Stomach (tissue), 9 donors: ENCODE measurements around the gene ZP4. TPM values are rescaled to one million over a fixed set of nuclear protein-coding genes. Genes with fewer than 3 reads are reported as not detected.

ENCODE experiments used
- DNase-seq, 2 donors: peaks; one replicate each; pipeline versions ENCODE4 v3.0.0 to v3.0.0-alpha.2; 2013 to 2019
- H3K27ac ChIP-seq, 5 donors: fragments of 200-600 bp in 4 of 5; sonication (generic) in 4 of 5; one replicate each; pipeline ENCODE4 v1.5.1; 2013 to 2019; ENCODE audit warnings: mild to moderate bottlenecking in 1 of 5, moderate library complexity in 1 of 5
- H3K27me3 ChIP-seq, 3 donors: fragments of 200-600 bp; sonication (generic); one replicate each; pipeline ENCODE4 v1.5.1; 2017 to 2019; ENCODE audit warnings: mixed run types in 1 of 3
- H3K36me3 ChIP-seq, 4 donors: fragments of 200-600 bp; sonication (generic); 1 replicate in 3 of 4; 2 replicates in 1 of 4; pipeline ENCODE4 v1.5.1; 2016 to 2019
- H3K4me1 ChIP-seq, 4 donors: fragments of 200-600 bp; sonication (generic); one replicate each; pipeline ENCODE4 v1.5.1; 2016 to 2019
- H3K4me3 ChIP-seq, 4 donors: fragments of 200-600 bp; sonication (generic) in 3 of 4; one replicate each; pipeline ENCODE4 v1.5.1; 2016 to 2019; ENCODE audit warnings: mild to moderate bottlenecking in 1 of 4
- H3K9me3 ChIP-seq, 4 donors: fragments of 200-600 bp; sonication (generic); one replicate each; pipeline ENCODE4 v1.5.1; 2016 to 2019
- CTCF ChIP-seq, 7 experiments: fragments of 450-650 bp in 4 of 7; fragments of 200-600 bp in 3 of 7; sonication (generic) in 3 of 7; IDR thresholded peaks; one replicate each; pipeline ENCODE4 v1.5.1; 2016 to 2019; ENCODE audit warnings: antibody characterized with exemption in 7 of 7, control low read depth in 2 of 7, mild to moderate bottlenecking in 1 of 7
- EP300 ChIP-seq: sonication (generic); formaldehyde crosslinking; IDR thresholded peaks from one replicate; pipeline ENCODE4 v1.6.1; 2017; ENCODE audit warnings: antibody characterized with exemption
- POLR2A ChIP-seq, 4 donors: fragments of 450-650 bp; IDR thresholded peaks; one replicate each; pipeline ENCODE4 v1.6.1; 2016; ENCODE audit warnings: antibody characterized with exemption in 4 of 4, control low read depth in 2 of 4, mild to moderate bottlenecking in 1 of 4, moderate library complexity in 1 of 4
- POLR2AphosphoS5 ChIP-seq, 3 donors: sonication (generic); formaldehyde crosslinking; IDR thresholded peaks; one replicate each; pipeline ENCODE4 v1.6.1; 2016; ENCODE audit warnings: antibody characterized with exemption in 3 of 3
- WGBS, 5 donors: extraction: QIAGEN DNeasy Blood & Tissue Kit in 3 of 5; methylation state at CpG; one replicate each; pipeline versions ENCODE4 v1.1.5 to v1.1.7; 2013 to 2018; 5-methylcytosine and 5-hydroxymethylcytosine counted together
- intact Hi-C: fragments of 100-400 bp; cut with DNase I; formaldehyde crosslinking; loops from one replicate; pipeline ENCODE4 v1.15.1; 2023; ENCODE audit warnings: low total_unique reads
- polyA plus RNA-seq, 3 donors: library from polyadenylated mRNA; stranded (reverse); fragments of 200-250 nt; gene quantifications; one replicate each; pipeline ENCODE4 v1.2.3, GENCODE V29; 2013
- total RNA-seq, 5 donors: library from RNA; depleted of rRNA; stranded (reverse); fragments of >200 nt; gene quantifications; one replicate each; pipeline versions ENCODE4 v1.1.0 to v1.2.3, GENCODE V29; 2014 to 2016
- donor health status: healthy with polysubstance abuse.
- donor health status: Bipolar disorder and iron deficiency.
- donor health status: healthy.

ZP4 gene
- total and polyA plus RNA-seq, 8 donors: not detected

GRCh38 chr1:237867380-237867888 lies 23.3 kb downstream of the ZP4 start:
- 59 to 79% (median 75%) methylated on average over 1 of the region's 1 CpG for WGBS, 5 donors
- H3K27me3 ChIP-seq: no peaks in the 10 kb centered on the region
- peaks cover 0 to 10% (median 5%) of the 10 kb centered on the region in 4 donors for H3K4me1 ChIP-seq
- H3K27ac ChIP-seq: no peak overlapping the region
- no peak for DNase-seq
- no peak overlapping the region for H3K4me3 ChIP-seq
- no peaks in the 10 kb centered on the region for H3K9me3 ChIP-seq
- intact Hi-C loops: no loop called here
- TF ChIP-seq CTCF (IDR thresholded peaks at IDR 0.05) (no peak), POLR2A (IDR thresholded peaks at IDR 0.05) (no peak)
- H3K36me3 ChIP-seq: no peaks in the 10 kb centered on the region

GRCh38 chr1:237864338-237865244 lies 26.1 kb downstream of the ZP4 start:
- Histone ChIP-seq H3K27ac (no peak overlapping the region), H3K27me3 (no peaks in the 10 kb centered on the region), H3K9me3 (no peaks in the 10 kb centered on the region), H3K36me3 (no peaks in the 10 kb centered on the region), H3K4me3 (peak overlapping the region in 1 of 4 donors; percentile 1), H3K4me1 (peaks cover 0 to 10% (median 5%) of the 10 kb centered on the region in 4 donors)
- peak; percentile 78 to 87 for DNase-seq
- 10 to 29% (median 14%) methylated on average over 18 to 25 of the region's 25 CpGs for WGBS, 5 donors
- intact Hi-C loops: no loop called here
- TF ChIP-seq POLR2A (IDR thresholded peaks at IDR 0.05) (no peak), EP300 (no peak), POLR2AphosphoS5 (IDR thresholded peaks at IDR 0.05) (peak in 1 of 3 donors; percentile 56), CTCF (IDR thresholded peaks at IDR 0.05) (peak in 5 of 7 experiments; percentile 64 to 80 (median 76))

GRCh38 chr1:237863234-237863633 lies 27.5 kb downstream of the ZP4 start:
- intact Hi-C loops: no loop called here
- 80 to 93% (median 89%) methylated on average over 2 of the region's 2 CpGs for WGBS, 5 donors
- Histone ChIP-seq H3K27ac (no peak overlapping the region), H3K27me3 (no peaks in the 10 kb centered on the region), H3K9me3 (no peaks in the 10 kb centered on the region), H3K36me3 (no peaks in the 10 kb centered on the region), H3K4me1 (peaks cover 0 to 9% (median 4%) of the 10 kb centered on the region in 4 donors), H3K4me3 (no peak overlapping the region)
- no peak for TF ChIP-seq POLR2A (IDR thresholded peaks at IDR 0.05)
- TF ChIP-seq POLR2AphosphoS5 (IDR thresholded peaks at IDR 0.05): no peak
- DNase-seq: no peak

- no peak overlapping the region for H3K4me3 ChIP-seq
- H3K27ac ChIP-seq: no peak overlapping the region
- no peak for TF ChIP-seq CTCF (IDR thresholded peaks at IDR 0.05)
- TF ChIP-seq EP300: no peak
- no peak for TF ChIP-seq POLR2AphosphoS5 (IDR thresholded peaks at IDR 0.05)
- TF ChIP-seq POLR2A (IDR thresholded peaks at IDR 0.05): no peak
- no peaks in the 10 kb centered on the region for H3K9me3 ChIP-seq
- intact Hi-C loops: no loop called here
- 72 to 87% (median 85%) methylated on average over 8 of the region's 8 CpGs for WGBS, 5 donors
- DNase-seq: no peak
- H3K36me3 ChIP-seq: no peaks in the 10 kb centered on the region
- peaks cover 0 to 9% (median 4%) of the 10 kb centered on the region in 4 donors for H3K4me1 ChIP-seq
- no peaks in the 10 kb centered on the region for H3K27me3 ChIP-seq
Measured at GRCh38 chr1:237861944-237862343, 28.8 kb downstream of the ZP4 start.

- Histone ChIP-seq H3K27me3 (no peaks in the 10 kb centered on the region), H3K36me3 (no peaks in the 10 kb centered on the region), H3K9me3 (no peaks in the 10 kb centered on the region), H3K4me3 (no peak overlapping the region), H3K4me1 (peaks cover 0 to 1% (median under 1%) of the 10 kb centered on the region in 4 donors), H3K27ac (no peak overlapping the region)
- intact Hi-C loops: no loop called here
- DNase-seq: no peak
- no peak for TF ChIP-seq POLR2A (IDR thresholded peaks at IDR 0.05)
- no peak for TF ChIP-seq EP300
- TF ChIP-seq POLR2AphosphoS5 (IDR thresholded peaks at IDR 0.05): no peak
- WGBS, 5 donors: 55 to 64% (median 59%) methylated on average over 4 of the region's 4 CpGs
Measured at GRCh38 chr1:237858992-237859391, 31.7 kb downstream of the ZP4 start.
